Measurements from ENCODE around the gene BET1L.

- TF ChIP-seq CTCF (IDR thresholded peaks at IDR 0.05), result no peak
- TF ChIP-seq POLR2A (IDR thresholded peaks at IDR 0.05), result no peak
These were observed 5.2 kb upstream of the BET1L start for GRCh38 chr11:212150-213100.

Measured in lower leg skin (tissue), 3 donors.